Esophagus squamous epithelium (tissue), 4 donors: ENCODE results near the gene TECPR1.
A peak's percentile ranks its signal among the peaks of the same experiment; 100 is the strongest.

Source experiments
- POLR2A ChIP-seq, 4 donors: fragments of 450-650 bp; IDR thresholded peaks; one replicate each; pipeline ENCODE4 v1.6.1; 2017; ENCODE audit warnings: antibody characterized with exemption in 4 of 4, mild to moderate bottlenecking in 4 of 4, moderate library complexity in 3 of 4
- TF ChIP-seq, protein P1 (sequence below), 6 experiments: fragments of 450-650 bp in 4 of 6; fragments of 200-600 bp in 2 of 6; sonication (generic) in 2 of 6; IDR thresholded peaks; one replicate each; pipeline ENCODE4 v1.5.1; 2016 to 2019; ENCODE audit warnings: antibody characterized with exemption in 6 of 6, mild to moderate bottlenecking in 4 of 6, moderate library complexity in 4 of 6

DNA sequence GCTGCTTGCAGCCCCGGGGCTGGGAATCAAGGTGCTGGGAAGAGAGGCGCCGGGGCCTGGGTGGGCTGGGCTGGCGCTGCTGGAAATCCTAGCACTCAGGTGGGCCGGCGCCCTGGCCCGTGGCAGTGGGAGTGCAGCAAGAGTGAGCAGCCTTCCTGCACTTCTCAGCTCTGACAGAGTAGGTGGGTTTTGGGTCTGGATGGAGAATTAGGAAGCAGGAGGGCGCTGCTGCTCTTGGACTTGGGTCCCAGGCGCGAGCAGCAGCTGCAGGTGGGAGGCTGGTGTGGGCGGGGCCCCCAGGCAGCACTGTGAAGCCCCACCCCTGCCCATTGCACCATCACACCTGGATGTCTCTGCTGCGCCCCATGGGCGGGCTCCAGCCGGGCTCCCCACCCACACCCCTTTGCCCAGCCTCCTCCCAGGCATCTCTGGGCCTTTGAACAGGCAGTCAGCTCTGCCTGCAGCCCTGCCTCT lies 35.5 kb upstream of the TECPR1 start:
- TF ChIP-seq, protein P1, sequence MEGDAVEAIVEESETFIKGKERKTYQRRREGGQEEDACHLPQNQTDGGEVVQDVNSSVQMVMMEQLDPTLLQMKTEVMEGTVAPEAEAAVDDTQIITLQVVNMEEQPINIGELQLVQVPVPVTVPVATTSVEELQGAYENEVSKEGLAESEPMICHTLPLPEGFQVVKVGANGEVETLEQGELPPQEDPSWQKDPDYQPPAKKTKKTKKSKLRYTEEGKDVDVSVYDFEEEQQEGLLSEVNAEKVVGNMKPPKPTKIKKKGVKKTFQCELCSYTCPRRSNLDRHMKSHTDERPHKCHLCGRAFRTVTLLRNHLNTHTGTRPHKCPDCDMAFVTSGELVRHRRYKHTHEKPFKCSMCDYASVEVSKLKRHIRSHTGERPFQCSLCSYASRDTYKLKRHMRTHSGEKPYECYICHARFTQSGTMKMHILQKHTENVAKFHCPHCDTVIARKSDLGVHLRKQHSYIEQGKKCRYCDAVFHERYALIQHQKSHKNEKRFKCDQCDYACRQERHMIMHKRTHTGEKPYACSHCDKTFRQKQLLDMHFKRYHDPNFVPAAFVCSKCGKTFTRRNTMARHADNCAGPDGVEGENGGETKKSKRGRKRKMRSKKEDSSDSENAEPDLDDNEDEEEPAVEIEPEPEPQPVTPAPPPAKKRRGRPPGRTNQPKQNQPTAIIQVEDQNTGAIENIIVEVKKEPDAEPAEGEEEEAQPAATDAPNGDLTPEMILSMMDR (IDR thresholded peaks at IDR 0.05): peak in 1 of 6 experiments; percentile 5
- TF ChIP-seq POLR2A (IDR thresholded peaks at IDR 0.05): no peak
